Astrocyte of the spinal cord (primary cell): ENCODE results near the gene NDUFB3.

Experiments
- DNase-seq: peaks from one replicate; pipeline ENCODE4 v3.0.0; 2011; ENCODE audit warnings: low read depth, low spot score
- H3K4me3 ChIP-seq: 2 replicates; pipeline ENCODE4 v1.5.1; 2011; ENCODE audit warnings: low read depth, mild to moderate bottlenecking, low read length, moderate library complexity
- in situ Hi-C: cut with HindIII; loops from 2 replicates; pipeline ENCODE4 v1.10.0; 2017; ENCODE audit warnings: low sequenced_read_pairs
- TF ChIP-seq, protein P1 (sequence below): IDR thresholded peaks from 2 replicates; pipeline ENCODE4 v1.5.1; 2012; ENCODE audit warnings: low read depth, mild to moderate bottlenecking, low read length, inconsistent platforms

NDUFB3 gene

DNA sequence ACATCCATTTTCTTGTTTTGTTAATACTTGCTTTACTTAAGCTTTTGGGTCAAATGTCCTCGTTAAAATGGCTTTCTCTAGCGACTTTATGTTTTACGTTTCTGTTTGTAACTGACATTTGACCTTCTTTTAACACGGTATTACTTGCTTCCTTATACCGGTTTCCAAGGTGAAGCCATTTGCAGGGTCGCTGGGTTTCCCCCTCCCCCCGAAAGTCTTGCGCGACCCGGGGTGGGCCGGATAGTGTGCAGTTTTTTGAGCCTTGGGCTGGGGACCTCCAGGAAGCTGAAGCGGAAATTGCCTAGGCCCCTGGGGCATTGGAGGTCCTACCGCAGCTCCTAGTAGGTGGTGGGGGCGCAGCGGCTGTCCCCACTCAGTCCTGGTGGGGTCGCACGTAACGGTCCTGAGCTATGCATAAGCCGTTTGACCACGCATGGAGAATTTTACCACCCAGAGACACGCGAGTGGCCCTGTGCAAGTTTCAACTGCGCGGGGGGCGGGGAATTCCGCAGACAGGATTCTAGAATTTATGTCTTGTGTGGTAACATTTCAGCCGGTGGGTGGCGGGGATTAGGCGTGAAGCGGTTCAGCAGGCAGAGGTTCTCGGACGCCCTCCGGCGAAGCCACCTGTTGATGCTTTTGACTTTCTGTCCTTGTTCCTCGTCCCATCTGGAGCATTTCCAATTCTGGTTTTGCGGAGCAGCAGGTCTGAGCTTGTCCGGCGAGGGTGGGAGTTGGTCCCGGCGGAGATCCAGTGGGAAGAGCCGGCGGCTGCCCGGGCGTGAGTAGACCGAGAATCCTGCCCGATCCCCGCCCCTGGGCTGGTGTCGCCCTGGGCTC, 46.5 kb downstream of the NDUFB3 start:
- DNase-seq: peak; percentile 85
- in situ Hi-C loops: no loop called here

DNA sequence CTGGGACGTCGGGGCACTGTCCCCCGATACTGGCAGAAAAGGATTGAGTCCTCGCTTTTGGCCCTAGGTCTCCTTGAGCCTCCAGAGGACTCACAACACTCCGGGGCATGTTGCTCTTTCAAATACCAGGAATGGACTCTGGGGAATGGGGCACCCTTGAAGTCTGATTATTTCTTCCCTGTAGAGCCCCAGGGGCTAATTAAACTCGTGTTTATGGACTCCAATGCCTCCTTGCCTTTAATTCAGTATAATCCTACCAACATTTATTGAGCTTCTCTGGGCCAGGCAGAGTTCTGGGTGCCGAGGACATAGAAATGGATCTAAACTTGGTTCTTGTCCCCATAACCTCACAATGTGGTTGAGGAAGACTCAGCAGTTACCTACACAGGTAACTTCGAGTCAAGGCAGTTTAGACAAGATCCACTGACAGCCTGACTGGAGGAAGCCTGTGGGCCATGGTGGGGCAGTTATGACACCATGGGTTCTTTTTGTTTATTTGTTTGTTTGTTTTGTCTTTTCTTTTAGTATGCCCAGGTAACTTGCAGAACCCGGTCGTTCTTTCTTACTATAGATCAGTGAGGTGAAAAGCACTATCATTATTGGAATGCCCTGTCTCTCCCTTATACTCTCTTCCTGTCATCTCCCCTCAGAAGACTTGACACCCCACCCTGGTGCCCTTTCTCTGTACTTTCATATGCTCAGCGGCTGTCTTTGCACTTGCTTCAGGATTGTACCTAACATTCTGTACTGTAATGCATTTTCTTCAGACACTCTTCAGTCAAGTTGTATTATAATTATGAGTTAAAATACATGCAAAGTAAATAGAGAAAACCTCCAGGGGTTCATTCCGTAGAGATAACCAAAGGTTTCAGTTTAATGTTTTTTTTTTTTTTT, 47.4 kb downstream of the NDUFB3 start:
- in situ Hi-C loops: no loop called here
- TF ChIP-seq, protein P1, sequence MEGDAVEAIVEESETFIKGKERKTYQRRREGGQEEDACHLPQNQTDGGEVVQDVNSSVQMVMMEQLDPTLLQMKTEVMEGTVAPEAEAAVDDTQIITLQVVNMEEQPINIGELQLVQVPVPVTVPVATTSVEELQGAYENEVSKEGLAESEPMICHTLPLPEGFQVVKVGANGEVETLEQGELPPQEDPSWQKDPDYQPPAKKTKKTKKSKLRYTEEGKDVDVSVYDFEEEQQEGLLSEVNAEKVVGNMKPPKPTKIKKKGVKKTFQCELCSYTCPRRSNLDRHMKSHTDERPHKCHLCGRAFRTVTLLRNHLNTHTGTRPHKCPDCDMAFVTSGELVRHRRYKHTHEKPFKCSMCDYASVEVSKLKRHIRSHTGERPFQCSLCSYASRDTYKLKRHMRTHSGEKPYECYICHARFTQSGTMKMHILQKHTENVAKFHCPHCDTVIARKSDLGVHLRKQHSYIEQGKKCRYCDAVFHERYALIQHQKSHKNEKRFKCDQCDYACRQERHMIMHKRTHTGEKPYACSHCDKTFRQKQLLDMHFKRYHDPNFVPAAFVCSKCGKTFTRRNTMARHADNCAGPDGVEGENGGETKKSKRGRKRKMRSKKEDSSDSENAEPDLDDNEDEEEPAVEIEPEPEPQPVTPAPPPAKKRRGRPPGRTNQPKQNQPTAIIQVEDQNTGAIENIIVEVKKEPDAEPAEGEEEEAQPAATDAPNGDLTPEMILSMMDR: no peak
- DNase-seq: peak; percentile 69
- H3K4me3 ChIP-seq: peak overlapping the region; percentile 75

More for the DNA sequence above, 46.5 kb downstream of the NDUFB3 start:
- H3K4me3 ChIP-seq: peak overlapping the region; percentile 75
- TF ChIP-seq, protein P1: peak; percentile 52

DNA sequence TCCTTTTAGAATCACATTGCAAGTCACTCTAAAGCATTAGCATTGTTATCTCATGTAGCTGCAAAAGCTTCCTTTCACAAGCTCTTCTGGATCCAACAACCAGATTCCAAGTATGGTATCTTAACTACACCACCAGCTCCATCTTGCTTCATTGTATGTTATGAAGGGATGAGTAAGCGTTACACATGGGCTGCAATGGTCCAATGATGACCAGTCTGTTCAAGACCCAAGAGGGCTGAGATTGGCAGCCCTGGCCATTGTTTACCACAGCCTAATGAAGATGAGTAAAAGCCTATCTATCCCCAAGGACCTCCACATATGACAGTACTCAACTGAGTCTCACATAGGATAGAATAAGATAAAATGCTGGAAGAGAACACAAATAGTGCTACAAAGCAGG, 50.5 kb downstream of the NDUFB3 start:
- no peak for DNase-seq
- in situ Hi-C loops: no loop called here
- no peak overlapping the region for H3K4me3 ChIP-seq
- TF ChIP-seq, protein P1: no peak

DNA sequence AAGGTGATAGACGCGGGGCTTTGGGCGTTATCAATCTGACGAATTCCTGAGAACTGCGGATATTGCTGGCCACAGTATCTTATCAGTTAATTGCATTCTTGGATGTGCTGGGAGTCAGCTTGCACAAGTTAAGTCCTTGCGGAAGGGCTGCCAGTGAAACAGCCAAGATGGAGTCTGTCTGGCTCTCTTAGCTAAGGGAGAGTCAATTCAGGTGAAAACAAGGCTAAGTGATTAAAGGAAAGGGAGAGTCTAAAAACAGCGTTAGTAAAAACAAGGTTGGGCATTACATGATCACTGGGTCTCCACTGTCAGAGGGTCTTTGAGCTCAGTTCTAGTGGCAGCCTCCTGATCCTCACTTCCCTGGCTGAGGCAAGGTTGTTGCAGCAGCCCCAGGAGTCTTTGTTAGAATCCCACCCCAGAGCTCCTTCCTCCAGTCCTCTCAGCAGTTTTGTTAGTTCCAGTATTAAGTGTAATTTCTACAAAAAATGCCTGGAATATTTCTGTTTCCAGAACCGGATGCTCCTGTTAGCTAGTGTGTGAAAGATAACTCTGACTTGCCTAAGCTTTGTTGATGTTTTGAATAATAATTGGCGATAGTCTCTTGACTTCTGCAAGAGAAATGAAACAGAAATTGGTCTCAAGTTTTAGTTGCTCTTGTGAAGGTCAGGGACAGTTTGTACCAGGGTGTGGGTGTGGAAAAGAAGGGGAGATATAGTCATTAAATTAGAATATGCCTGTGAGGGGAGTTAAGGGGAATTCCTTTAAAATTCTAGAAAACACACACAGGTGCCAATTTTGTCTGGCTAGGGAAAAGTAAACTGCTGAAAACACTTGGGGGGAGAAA, 54.7 kb downstream of the NDUFB3 start:
- no peak overlapping the region for H3K4me3 ChIP-seq
- TF ChIP-seq, protein P1: no peak
- in situ Hi-C loops: no loop called here
- DNase-seq: peak; percentile 54

DNA sequence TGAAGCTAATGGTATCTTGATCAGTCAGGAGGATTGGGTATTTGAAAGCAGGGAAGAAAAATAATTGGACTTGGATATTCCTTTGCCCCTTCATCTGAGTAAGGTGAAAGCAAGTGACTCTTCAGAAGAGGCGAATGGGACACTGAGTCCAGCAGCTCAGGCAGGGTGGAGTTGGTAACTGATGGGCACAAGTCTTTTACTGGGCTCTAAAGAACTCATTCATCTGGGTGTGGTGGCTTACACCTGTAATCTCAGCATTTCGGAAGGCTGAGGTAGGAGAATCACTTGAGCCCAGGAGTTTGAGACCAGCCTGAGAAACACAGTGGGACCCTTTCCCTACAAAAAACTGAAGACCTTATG, 55.3 kb downstream of the NDUFB3 start:
- no peak for DNase-seq
- in situ Hi-C loops: no loop called here
- no peak overlapping the region for H3K4me3 ChIP-seq
- TF ChIP-seq, protein P1: no peak

DNA sequence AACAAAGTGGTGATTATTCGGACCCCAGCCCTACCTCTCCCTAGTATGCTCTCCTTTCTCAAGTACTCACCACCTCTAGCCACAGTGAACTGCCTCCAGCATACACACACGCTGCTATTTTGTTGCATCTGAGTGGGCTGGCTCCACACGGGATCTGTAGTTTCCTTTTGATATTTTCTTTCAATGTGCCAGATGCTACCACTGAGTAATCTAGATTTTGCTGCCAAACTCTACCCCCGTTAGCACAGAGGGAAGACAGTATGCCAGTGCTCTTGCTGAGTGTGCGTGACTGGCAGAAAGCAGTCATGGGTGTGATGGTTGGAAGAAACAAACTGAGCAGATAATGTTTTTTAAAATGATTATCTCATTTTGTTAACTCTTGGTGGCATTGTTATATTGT, 55.8 kb downstream of the NDUFB3 start:
- DNase-seq: peak; percentile 67
- TF ChIP-seq, protein P1: no peak
- H3K4me3 ChIP-seq: no peak overlapping the region
- in situ Hi-C loops: no loop called here
